WTC11 (cell line): Measurements from ENCODE around the gene CTCF.

ENCODE experiments used
- CTCF ChIP-seq: fragments of 200-600 bp; IDR thresholded peaks from 2 replicates; pipeline ENCODE4 v1.8.0; 2022; ENCODE audit warnings: antibody characterized with exemption
- MAX ChIP-seq: sonication (generic); formaldehyde crosslinking; IDR thresholded peaks from 2 replicates; pipeline ENCODE4 v1.8.0; 2022; ENCODE audit warnings: mild to moderate bottlenecking, missing genetic modification reagents

- TF ChIP-seq CTCF = no peak
- TF ChIP-seq MAX (CRISPR knock-in tag) = no peak
Observed at GRCh38 chr16:67656344-67657016, 94.2 kb downstream of the CTCF start.
